MM.1S (cell line): Measurements from ENCODE around the gene TGFB2.

Source experiments
- EZH2 ChIP-seq: fragments of 300-600 bp; sonication (generic); optimal IDR thresholded peaks from 2 replicates; pipeline ENCODE3; 2017; ENCODE audit warnings: low read depth, mild to moderate bottlenecking, antibody characterized with exemption, low read length, mixed read lengths
- EZH2phosphoT487 ChIP-seq: fragments of 300-600 bp; sonication (generic); IDR thresholded peaks from 2 replicates; pipeline ENCODE4 v1.6.1; 2018; ENCODE audit warnings: antibody characterized with exemption, low read length
- TF ChIP-seq, protein P1 (sequence below): fragments of 300-600 bp; sonication (generic); IDR thresholded peaks from 2 replicates; pipeline ENCODE4 v1.5.1; 2016; ENCODE audit warnings: antibody characterized with exemption, low read length, mixed read lengths

DNA sequence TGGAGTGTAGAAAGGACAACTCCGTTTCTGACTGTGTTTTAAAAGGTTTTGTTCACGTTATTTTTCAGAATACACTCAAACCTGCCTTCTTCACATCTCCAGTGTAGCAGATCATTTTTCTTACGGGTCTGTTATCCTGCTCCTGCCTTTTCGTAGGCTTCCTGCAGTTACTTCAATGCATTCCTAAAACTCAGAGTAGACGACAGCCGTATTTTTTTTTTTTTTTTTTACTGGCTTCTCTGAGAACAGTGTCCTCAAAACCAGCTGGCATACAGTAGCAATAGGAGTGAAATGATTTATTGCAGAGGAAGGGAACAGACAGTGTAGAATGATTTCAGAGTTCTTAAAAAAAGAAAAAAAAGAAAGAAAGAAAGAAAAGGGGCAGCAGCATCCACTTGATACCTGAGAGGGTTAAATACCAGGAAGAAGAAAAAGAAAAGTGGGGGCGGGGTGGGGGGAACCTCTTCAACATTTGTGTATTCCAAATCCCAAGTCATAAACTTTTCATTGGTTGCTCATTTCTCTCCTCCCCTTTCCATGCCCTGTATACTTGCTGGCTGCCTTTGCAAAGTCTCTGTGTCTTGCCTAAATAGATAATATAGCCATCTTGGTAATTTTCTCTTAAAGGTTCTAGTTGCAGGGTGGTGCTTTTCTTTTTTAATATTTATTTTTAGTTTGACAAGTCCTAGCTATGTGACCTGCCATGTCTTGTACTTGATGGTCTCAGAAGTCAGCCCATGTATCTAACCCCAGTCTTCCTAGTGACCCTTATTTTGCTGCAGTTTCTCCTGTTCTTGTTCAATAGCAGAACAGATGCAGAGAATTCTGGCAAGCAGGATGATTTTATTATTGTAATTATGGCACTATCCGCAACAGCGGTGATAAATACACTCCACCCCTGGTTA, 2.8 kb downstream of the TGFB2 start:
- TF ChIP-seq EZH2phosphoT487 (no peak), EZH2 (no peak)
- TF ChIP-seq, protein P1, sequence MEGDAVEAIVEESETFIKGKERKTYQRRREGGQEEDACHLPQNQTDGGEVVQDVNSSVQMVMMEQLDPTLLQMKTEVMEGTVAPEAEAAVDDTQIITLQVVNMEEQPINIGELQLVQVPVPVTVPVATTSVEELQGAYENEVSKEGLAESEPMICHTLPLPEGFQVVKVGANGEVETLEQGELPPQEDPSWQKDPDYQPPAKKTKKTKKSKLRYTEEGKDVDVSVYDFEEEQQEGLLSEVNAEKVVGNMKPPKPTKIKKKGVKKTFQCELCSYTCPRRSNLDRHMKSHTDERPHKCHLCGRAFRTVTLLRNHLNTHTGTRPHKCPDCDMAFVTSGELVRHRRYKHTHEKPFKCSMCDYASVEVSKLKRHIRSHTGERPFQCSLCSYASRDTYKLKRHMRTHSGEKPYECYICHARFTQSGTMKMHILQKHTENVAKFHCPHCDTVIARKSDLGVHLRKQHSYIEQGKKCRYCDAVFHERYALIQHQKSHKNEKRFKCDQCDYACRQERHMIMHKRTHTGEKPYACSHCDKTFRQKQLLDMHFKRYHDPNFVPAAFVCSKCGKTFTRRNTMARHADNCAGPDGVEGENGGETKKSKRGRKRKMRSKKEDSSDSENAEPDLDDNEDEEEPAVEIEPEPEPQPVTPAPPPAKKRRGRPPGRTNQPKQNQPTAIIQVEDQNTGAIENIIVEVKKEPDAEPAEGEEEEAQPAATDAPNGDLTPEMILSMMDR = no peak
